Right renal cortex interstitium (tissue), 3 donors: ENCODE data around the gene LAMB1. TPM values are rescaled to one million over a fixed set of nuclear protein-coding genes. Genes with fewer than 3 reads are reported as not detected.

Source experiments
- DNase-seq, 3 donors: peaks; one replicate each; pipeline ENCODE4 v3.0.0-alpha.2; 2013; ENCODE audit warnings: low read depth in 3 of 3, low spot score in 2 of 3
- polyA plus RNA-seq, 3 donors: library from polyadenylated mRNA; unstranded; fragments of 120-200 nt; gene quantifications; one replicate each; pipeline ENCODE4 v1.2.1, GENCODE V29; 2013; ENCODE audit not compliant: insufficient read length in 3 of 3

LAMB1 gene
- polyA plus RNA-seq, 3 donors, result 602 to 730 (median 616) TPM

DNA sequence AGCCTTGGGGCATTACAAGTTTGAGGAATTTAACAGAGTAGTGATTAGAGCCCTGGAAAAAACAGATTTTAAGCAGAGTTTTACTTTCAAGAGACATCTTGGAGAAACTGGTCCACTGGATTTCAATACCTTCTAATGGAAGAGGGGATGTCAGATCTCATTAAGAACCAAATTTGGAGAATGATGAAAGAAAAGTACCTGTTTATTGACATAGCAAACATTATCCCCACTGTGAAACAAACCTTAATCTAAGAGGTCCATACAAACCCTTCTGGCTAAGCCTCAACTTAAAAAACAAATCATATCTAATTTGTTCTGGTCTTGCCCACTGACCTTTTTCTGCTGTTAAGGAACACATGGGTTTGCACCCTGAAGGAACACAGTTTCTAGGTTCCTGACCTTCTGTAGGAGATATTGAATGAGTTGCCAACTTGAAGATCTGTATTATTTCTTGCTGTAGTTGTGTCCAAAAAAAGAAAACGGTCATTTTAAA is 53.5 kb downstream of the LAMB1 start:
- no peak for DNase-seq

DNA sequence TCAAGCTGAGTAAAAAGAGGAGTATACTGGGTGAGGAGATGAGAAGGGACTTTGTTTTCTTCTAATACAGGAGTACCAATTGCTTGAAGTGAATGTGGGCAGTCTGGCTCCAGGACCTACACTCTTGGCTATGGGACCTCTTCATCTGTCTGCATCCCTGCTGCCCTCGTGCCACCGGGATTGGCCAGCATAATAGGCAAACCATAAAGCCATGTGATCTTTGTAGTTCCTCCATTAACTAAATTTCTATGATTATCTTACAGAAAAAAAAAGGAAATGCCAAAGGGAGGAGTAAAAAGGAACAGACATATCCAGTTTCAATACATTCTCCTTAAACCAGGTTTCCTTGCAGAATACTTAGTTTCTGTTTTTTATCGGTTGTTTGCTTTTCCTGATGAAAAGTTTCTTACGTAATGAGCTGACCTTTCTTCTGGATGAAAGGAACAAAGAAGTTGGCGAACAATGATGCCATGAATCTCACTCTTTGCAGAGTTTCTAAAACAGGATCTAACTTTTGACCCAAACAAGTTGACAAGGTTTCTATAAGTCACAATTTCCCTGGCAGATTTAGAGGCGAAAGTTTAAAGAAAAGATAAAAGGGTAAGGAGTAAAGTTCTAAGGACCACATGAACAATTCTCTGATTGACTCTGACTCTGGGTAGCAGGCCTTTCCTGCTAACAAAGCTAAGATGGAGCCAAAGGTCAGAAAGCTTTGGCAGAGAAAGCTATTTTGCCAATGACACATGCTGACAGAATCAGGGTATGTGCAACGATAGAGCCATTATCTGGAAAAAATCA is 54.1 kb downstream of the LAMB1 start:
- DNase-seq, result no peak

DNA sequence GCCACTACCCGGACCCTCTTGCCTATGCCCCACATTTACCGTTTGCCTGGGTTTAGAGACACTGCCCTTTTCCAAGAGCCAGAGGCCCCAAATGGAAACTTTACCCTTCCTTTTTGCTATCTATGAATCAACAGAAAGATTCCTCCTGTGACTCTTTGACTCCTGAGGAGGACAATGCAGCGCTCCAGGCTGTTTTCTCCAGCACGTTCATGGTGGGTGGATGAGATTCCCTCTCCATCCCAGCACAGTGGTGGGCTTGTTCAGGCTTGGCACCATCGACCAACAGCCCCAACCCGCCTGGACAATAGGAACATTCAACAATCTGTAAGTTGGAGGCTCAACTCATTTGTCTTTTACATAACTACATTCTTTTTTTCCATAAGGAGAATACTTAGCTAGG is 56.1 kb downstream of the LAMB1 start:
- DNase-seq, result no peak

- no peak for DNase-seq
Observed at GRCh38 chr7:107946451-107946850, 56.5 kb downstream of the LAMB1 start.

DNA sequence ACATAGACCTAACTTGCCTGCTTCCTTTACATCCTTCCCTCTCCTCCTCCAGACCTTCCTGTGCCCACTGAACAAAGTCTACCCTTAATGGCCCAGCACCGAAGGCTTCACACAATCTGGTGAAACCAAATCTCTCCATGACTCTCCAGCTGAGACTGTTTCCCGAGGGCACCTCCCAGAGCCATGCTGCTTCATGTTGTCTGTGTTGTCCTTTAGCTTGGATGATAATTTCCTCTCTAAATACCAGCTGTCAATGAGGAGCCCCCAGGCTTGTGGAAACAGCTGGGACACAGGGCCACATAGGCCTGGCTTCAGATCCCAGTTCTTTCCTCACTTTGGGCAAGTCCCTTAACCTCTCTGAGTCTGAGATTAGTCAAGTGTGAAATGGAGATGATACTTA is 57.6 kb downstream of the LAMB1 start:
- DNase-seq, result no peak

DNA sequence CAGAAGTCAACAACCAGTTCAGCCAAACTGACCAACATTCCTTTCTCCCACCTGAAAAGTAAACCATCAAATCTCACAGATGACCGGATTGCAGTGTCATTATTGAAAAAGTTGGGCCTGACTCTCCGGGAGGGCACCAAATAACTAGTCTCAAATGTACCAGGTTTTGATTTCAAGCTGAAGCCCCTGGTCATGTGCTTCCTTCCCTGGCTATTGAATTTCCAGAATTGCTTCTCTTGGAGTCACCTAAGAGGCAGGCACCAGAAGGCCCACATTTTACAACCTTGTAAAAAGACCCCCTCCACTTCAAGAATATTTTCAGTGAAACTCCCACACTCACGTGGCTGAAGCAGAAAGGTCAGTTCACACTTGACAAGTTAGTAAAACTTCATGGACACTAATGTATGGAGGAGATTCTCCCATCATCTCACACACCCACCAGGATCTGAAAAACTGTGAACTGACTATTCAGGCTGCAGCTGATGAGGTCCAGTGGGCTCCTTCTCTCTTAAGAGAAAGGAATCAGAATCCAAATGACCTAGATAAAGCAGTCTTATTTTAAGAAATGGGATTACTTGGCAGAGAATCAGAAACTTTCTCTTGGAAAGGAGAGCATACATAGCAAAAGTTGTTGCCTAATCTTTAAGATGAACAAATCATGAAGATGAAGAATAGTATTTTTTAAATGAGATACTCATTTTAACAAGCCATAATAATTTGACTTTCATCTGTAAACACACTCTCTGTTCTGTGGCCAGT is 58.4 kb downstream of the LAMB1 start:
- DNase-seq, result no peak

- no peak for DNase-seq
Observed at GRCh38 chr7:107943018-107943417, 59.9 kb downstream of the LAMB1 start.

GRCh38 chr7:107940951-107941350 is 62.0 kb downstream of the LAMB1 start:
- no peak for DNase-seq

DNA sequence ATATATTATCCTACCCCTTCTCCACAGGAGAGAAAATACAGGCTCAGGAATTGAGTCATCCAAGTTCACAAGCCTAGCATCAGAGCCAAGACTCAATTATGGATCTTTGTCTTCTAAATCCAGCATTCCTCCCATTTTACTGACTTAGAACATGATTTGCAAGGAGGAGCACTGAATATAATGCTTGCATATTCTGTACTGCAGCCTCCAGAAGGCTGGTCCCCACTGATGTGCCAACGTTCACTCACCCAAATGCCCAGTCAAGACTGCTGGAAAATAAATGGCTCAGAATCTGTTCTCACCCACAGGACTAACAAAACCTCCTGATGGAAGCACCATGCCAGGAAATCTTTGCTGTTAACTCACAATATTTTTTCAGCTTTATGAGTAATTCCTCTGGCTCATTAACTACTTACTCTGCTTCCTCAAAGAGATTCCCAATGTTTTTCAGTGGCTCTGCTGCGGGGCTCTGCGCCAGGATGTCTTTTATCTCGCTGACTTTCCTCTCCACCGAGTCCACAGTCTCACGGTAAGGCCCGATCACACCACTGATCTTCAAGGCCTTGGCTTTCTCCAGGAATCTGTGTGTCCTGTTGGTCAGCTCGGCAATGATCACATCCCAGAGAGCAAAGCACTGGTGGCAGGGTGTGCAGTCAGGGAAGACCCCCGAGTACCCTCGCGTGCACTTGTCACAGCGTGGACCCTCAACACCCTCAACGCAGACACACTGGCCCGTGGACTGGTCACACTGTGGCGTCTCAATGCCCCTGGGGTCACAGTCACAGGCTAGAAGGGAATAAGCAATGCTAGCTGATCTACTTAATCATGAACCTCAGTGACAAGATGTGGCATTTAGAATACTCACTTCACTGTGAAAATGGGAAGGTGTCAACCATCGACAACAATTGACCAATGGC is 63.1 kb downstream of the LAMB1 start:
- no peak for DNase-seq

DNA sequence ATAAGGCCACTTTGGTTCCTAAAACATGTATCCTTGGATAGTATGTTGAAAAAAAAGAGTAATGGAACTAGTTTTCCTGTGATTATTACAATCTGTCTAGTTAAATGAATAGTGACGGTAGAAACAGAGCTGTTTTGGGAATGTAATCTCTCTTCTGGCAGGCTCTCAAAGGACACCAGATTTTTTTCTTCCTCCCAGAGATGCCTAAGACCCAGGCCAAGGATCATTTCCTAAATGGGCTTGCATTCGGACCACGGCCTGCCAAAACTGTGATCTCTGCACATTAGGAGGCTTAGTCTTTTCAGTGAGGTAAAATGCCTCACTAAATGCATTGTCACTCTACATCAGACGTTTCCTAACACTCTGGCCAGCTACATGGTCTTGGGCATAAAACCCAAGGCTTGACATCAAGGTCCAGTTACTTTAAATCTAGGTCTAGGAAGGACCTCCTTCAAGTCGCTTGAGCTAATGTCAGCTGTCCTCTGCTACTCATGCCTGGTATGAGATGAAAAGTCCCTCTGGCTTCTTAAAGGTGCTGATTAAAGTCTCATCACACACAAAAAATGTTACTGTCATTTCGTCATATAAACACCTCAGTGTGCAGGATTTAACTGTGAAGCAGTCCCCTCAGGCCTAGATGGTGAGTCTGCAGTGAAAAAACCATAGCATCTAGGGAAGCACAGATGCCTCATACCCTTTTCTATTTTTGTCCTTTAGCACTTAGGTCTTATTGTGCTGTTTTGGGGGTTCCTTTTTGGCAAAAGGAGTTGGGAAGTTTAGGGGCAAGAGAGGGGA is 64.3 kb downstream of the LAMB1 start:
- no peak for DNase-seq

DNA sequence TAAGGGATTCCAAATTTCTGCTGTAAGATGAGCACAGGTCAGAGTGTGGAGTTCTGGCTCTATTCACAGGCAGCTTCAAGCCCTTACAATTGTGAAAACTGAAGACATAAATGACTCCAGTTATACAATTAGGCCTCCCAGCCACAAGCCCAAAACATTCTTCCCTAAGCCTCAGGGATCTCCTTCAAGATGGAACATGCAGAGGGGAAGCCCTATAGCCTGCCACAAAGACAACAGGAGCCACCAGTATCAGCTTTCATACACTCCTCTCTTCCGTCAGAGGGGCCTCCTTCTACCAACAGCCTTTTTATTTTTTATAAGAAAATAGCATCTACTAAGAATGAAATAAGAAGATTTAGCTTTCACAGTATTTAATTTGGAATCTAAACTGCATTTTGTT is 65.4 kb downstream of the LAMB1 start:
- no peak for DNase-seq

GRCh38 chr7:107936312-107936711 is 66.6 kb downstream of the LAMB1 start:
- DNase-seq, result no peak

DNA sequence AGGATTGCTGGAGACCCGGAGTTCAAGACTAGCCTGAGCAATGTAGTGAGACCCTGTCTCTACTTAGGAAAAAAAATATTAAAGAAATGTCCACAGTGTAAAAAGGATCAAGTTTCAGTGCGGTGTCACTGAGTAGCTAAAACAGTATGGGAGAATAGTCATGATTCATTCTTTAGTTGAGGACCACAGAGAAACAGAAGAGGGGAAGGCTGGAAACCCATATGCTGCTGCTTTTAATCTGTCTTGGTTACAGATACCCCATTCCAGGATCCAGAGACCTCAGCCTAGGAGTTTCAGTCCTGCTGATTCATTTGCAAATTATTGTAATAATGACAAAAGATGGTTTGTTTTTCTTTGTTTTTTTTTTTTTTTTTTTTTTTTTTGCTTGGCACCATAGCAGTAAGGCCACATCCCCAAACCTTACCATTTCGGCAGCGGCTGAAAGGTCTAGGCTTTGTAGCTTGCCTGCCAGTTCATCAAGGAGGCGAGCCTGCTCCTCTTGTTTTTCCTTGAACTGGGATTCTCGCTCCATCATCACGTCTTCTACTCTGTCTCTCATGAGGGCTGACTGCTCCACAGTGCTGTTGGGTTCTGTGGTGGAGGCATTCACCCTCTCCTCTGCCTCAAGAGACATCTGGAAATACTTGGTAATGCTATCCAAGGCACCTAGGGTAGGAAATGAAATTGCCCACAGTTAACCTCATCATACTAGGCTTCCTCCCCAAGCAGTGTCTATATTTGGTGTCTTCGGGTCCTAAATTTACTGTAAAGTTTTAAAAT is 67.8 kb downstream of the LAMB1 start:
- no peak for DNase-seq

DNA sequence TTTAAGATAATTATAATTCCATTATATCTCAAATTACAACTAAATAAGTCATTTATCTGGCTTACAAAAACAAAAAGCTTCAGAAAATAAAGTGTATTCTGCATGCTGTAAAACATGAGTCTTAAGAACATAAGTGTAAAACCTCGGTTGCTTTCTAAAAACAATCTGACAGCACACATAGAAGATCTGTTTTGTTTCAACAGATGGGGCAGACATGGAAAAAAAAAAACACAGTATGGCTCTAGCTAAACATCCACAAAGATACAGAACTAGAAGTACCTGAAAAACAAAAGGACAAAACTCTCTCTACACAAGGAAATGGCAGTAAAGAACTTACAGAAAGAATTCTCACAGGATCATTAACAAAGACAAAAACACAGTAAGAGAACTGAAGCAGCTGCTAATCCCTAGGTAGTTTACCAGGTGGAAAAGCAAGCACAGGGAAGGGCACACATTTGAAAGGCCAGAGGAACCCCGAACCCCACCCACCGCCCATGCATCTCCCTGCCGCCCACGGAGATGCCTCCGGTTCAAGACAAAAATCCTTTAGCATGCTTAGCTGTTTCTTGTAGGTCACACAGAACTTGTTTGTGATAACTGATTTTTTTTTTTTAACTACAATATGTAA is 69.5 kb downstream of the LAMB1 start:
- DNase-seq, result no peak

DNA sequence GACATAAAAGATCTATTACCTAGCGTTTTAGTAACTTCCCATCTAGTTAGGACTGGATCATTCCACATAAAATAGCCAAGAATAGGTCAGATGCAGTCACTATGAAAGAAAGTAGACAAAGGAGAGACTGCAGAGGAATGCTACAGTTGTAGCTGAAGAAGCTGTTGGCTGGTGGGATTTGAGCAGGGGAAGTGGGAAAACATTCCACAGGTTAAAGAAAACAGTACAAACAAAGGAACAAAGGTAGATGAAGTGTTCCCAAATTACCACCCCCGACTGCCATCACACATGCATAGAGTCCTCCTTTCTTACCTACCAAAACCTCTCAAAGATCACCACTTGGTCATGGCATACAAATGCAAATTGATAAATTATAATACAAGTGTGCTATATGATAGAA is 70.2 kb downstream of the LAMB1 start:
- no peak for DNase-seq

DNA sequence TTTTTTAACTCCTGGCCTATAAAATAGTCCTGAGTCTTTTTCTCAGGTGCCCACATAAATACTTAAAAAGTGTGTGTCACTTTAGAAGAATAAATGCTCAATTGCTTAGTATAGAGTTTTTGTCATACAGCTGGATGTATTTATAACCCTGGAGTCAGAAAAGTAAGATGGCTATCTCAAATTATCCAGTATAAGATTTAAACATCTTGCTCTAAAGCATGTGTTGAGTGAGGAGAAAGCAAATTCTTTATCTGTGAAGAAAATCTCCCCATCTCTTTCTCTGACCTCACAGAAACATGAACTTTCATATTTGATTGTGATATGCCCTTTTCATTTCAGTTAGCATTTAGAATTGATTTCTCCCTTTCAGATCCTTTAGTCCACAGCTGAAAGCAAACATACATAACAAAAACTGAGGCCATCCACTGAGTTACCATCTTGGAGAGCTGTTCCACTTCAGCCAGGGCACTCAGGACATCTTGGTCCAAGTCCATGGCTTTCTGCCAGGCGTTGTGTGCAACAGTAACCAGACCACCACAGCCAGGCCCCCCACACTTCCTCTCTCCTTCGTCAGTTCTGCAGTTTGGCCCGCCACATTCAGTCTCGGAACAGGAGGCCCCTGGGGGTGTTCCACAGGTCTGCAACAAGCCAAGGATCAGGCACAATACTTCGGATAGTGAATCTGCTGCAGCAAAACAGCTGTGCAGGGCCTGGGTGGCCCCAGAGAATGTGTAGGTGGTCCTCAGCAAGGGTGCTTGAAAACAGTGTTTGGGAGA is 71.0 kb downstream of the LAMB1 start:
- no peak for DNase-seq

DNA sequence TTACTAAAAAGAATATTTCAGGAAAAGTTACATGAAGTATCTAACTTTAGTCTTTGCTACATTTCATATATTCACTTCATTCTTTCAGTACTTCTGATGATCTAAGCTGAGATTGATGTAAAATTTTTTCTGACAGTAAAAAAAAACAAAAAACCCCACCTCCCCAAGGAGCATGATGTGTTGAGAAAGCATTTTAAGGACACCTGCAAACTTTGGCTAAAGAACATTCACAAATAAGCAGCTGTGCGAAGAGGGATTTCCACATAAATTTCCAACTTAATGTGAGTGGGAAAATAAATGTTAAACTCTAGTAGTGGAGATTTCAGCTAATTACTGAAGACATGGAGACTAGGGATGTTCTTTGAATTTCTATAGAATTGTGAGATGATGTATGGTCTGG is 76.5 kb downstream of the LAMB1 start:
- no peak for DNase-seq

GRCh38 chr7:107924841-107925504 is 78.0 kb downstream of the LAMB1 start:
- no peak for DNase-seq
